Neural crest cell (in vitro differentiated cells): ENCODE data around the gene METAP1D. TPM values are rescaled to one million over a fixed set of nuclear protein-coding genes. Genes with fewer than 3 reads are reported as not detected.

ENCODE experiments used
- DNase-seq: peaks from one replicate; pipeline ENCODE4 v3.0.0; 2021; ENCODE audit warnings: low read depth, mixed read lengths, low spot score
- H3K27ac Mint-ChIP-seq: one replicate; pipeline ENCODE4 v1.8.0; 2021; ENCODE audit warnings: mild to moderate bottlenecking, mixed read lengths; ENCODE audit not compliant: unreplicated experiment
- H3K27me3 Mint-ChIP-seq: 2 replicates; pipeline ENCODE4 v1.8.0; 2021; ENCODE audit warnings: low read depth, mild to moderate bottlenecking, mixed read lengths
- H3K36me3 Mint-ChIP-seq: 2 replicates; pipeline ENCODE4 v1.8.0; 2021; ENCODE audit warnings: low read depth, mild to moderate bottlenecking, mixed read lengths
- H3K4me1 Mint-ChIP-seq: 2 replicates; pipeline ENCODE4 v1.8.0; 2021; ENCODE audit warnings: mixed read lengths
- H3K4me3 Mint-ChIP-seq: one replicate; pipeline ENCODE4 v1.8.0; 2021; ENCODE audit warnings: mild to moderate bottlenecking, mixed read lengths
- H3K9me3 Mint-ChIP-seq: 2 replicates; pipeline ENCODE4 v1.8.0; 2021; ENCODE audit warnings: mixed read lengths
- CTCF ChIP-seq: fragments of 200-600 bp; sonication (generic); conservative IDR thresholded peaks from 2 replicates; pipeline ENCODE4 v1.5.0; 2021; ENCODE audit warnings: antibody characterized with exemption, mild to moderate bottlenecking
- total RNA-seq: library from RNA; stranded (reverse); gene quantifications from 2 replicates; pipeline ENCODE4 v1.2.1, GENCODE V29; 2021

Gene METAP1D
- total RNA-seq, 1 donor from 2014 or later, result 11.0 TPM

GRCh38 chr2:172031536-172031935 lies 31.8 kb downstream of the METAP1D start:
- no peaks in the 10 kb centered on the region for H3K36me3 Mint-ChIP-seq
- no peak overlapping the region for H3K27ac Mint-ChIP-seq
- peaks cover 23% of the 10 kb centered on the region for H3K4me1 Mint-ChIP-seq
- no peaks in the 10 kb centered on the region for H3K27me3 Mint-ChIP-seq
- DNase-seq, result no peak
- TF ChIP-seq CTCF, result no peak
- no peak overlapping the region for H3K4me3 Mint-ChIP-seq
- H3K9me3 Mint-ChIP-seq, result peaks cover 2% of the 10 kb centered on the region

- H3K9me3 Mint-ChIP-seq, result no peaks in the 10 kb centered on the region
- DNase-seq, result no peak
- H3K27me3 Mint-ChIP-seq, result no peaks in the 10 kb centered on the region
- peaks cover 3% of the 10 kb centered on the region for H3K36me3 Mint-ChIP-seq
- peaks cover 19% of the 10 kb centered on the region for H3K4me1 Mint-ChIP-seq
- no peak for TF ChIP-seq CTCF
- H3K4me3 Mint-ChIP-seq, result no peak overlapping the region
- no peak overlapping the region for H3K27ac Mint-ChIP-seq
Measured at GRCh38 chr2:172038121-172038520, 38.4 kb downstream of the METAP1D start.

DNA sequence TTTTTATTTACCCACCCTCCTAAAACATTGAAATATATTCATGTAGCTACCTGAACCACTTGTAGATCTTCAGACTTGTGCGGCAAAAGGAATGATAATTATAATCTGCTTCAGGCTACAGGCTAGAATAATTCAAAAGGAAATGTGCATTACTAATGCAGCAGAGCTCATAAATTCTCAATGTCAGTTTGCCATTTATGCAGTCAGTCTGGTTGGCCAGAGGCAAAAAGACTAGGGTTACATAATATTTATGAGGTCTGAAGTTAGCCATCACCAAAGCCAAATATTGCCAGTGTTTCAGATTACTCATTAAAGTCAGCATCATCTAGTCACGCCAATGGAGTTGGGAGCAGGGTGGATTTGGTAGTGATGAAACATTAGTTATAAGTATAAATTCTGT lies 38.9 kb downstream of the METAP1D start:
- H3K9me3 Mint-ChIP-seq, result no peaks in the 10 kb centered on the region
- H3K36me3 Mint-ChIP-seq, result peaks cover 3% of the 10 kb centered on the region
- H3K4me3 Mint-ChIP-seq, result no peak overlapping the region
- peaks cover 19% of the 10 kb centered on the region for H3K4me1 Mint-ChIP-seq
- no peak for DNase-seq
- no peaks in the 10 kb centered on the region for H3K27me3 Mint-ChIP-seq
- H3K27ac Mint-ChIP-seq, result no peak overlapping the region
- no peak for TF ChIP-seq CTCF

DNA sequence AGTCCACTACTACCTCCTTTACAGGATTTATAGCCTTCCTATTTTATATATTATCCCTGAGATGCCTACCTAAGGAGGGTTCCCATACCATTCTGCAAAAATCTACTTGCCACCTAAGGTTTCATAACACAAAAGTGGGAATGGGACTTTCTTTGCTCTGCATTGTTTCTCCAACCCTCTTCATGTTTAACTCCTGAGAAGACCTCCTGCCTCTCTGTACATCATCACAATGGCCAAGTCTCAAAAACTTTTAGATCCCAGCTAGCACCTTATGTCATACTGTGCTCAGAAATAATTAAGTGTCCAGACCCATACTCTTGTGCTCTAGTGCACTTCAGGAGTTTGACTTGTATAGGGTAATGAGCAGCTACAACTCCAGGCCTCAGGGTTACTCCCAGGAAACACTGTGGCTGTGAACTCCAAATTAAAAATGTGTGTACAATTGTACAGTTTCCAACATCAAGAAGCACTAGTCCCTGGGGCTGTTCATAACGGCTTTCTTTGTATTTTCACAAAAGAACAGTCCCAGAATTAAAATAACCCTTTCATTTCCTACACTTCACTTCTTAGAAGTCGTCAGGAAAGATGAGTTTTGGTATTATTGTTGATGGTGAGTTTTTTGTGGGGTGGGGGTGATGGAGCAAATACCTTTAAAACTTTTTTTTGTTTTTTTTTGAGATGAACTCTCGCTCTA lies 39.4 kb downstream of the METAP1D start:
- no peak for DNase-seq
- peaks cover 3% of the 10 kb centered on the region for H3K36me3 Mint-ChIP-seq
- H3K4me1 Mint-ChIP-seq, result peaks cover 19% of the 10 kb centered on the region
- H3K4me3 Mint-ChIP-seq, result no peak overlapping the region
- peak overlapping the region; percentile 55 for H3K27ac Mint-ChIP-seq
- no peaks in the 10 kb centered on the region for H3K9me3 Mint-ChIP-seq
- TF ChIP-seq CTCF, result no peak
- no peaks in the 10 kb centered on the region for H3K27me3 Mint-ChIP-seq

DNA sequence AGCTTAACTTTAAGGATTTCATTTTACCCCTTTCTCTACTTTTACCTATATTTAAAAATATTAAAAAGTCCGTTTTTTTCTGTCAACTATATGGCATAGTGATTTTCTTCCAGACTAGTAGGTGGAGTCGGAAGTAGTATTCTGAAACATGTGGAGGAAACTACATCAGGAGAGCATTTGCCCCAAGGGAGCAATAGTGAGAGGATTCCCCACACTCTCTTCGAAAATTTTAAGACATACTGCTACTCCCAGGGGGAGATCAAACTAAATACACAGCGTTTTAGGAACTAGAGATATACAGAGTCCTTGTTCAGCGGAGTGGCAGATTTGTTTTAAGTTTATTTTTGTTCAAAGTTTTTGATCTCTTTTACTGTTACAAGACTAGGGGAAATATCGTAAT lies 40.6 kb downstream of the METAP1D start:
- Mint-ChIP-seq H3K4me3 (no peak overlapping the region), H3K36me3 (peaks cover 3% of the 10 kb centered on the region), H3K4me1 (peaks cover 19% of the 10 kb centered on the region), H3K9me3 (no peaks in the 10 kb centered on the region), H3K27ac (no peak overlapping the region), H3K27me3 (no peaks in the 10 kb centered on the region)
- DNase-seq, result no peak
- TF ChIP-seq CTCF, result no peak
